ENCODE results near the gene BCAP31.

Gene BCAP31

DNA sequence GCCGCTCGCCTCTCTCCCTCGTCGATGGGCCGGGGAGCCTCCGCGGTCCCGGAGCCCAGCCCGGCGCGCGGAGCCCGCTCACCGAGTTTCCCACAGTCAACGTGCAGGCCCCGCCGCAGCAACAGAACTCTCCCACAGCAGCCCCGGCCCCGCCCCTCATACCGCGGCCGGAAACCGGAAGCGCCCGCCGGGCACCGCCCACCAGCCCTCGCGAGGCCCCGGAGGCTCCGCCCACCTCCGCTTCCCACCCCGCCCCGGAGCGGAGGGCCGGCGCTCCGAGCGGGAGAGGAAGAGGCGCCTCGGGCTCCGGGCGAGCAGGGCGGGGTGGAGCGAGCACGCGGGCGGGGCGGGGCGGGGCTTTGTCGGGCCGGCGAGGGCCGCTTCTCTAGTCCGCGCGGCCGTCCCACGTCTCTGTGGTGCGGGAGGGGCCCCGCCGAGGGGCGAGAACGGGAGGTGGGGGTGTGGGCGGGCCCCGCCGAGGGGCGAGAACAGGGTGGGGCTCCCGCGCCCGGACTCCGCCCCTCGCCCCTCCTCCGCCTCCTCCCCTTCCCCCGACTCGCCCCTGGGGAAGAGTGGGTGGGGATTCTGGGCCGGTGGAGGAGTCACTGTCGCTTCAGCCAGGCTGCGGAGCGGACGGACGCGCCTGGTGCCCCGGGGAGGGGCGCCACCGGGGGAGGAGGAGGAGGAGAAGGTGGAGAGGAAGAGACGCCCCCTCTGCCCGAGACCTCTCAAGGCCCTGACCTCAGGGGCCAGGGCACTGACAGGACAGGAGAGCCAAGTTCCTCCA, at the start of gene BCAP31, which contains the start of gene ABCD1:
BCAP31 (minus strand) TSS at position 136 of the 787 bp plus-strand sequence. CDS start 1,143 bp downstream, outside the sequence.
ABCD1 (plus strand) TSS at position 605 of the 787 bp plus-strand sequence. CDS start 411 bp downstream, outside the sequence.
- DNase-seq: peak; percentile 90

DNA sequence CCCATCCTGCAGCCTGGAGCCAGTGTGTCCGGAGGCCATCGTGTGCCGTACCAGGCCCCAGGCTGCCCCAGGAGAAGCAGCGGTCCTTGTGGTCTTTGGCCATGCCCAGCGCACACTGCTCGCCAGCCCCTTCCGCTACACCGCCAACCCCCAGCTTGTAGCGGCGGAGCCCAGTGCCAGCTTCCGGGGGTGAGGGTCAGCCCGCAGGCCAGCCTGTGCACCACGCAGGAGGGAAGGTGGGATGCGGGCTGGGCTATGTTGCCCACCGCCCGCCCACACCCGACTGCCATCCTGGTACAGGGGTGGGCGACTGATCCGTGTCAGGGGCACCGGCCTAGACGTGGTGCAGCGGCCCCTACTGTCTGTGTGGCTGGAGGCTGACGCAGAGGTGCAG, 49.0 kb upstream of the BCAP31 start:
- DNase-seq: no peak

DNA sequence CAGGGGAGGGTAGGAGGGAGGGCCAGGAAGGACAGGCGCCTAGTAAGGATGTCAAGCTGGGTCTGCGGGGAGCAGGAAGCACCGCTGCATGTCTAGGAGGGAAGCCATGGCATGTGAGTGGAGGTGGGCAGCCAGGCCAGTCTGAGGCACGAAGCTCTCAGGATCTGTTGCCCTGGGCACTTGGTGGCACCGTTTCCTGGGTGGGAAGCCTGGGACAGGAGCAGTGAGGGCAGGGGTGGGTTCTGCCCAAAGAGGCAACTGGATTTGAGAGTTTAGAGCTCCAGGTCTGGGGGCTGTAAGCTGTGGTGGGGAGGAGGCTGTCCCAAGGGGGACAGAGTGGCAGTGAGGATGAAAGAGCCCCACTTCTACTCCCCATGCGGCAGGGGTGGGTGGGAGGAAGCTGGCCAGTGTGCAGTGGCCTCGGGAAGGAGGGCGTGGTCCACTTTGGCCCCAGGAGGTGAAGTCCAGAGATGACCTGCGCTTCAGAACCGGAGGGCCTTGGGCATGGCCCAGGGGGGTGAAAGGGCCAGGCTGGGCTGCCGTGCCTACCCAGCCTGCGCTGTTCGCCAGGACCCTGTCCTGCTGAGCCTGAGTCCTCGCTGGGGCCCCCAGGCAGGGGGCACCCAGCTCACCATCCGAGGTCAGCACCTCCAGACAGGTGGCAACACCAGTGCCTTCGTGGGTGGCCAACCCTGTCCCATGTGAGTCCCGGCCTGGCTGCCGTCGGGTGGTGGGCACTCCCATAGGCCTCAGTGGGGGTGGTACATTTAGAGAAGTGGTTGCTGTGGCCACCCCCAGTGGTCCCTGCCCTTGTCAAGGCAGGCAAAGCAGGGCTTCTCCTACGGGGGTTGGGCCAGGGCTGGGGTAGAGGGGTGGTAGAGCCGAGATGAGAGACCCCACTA, 48.4 kb upstream of the BCAP31 start:
- no peak for DNase-seq

DNA sequence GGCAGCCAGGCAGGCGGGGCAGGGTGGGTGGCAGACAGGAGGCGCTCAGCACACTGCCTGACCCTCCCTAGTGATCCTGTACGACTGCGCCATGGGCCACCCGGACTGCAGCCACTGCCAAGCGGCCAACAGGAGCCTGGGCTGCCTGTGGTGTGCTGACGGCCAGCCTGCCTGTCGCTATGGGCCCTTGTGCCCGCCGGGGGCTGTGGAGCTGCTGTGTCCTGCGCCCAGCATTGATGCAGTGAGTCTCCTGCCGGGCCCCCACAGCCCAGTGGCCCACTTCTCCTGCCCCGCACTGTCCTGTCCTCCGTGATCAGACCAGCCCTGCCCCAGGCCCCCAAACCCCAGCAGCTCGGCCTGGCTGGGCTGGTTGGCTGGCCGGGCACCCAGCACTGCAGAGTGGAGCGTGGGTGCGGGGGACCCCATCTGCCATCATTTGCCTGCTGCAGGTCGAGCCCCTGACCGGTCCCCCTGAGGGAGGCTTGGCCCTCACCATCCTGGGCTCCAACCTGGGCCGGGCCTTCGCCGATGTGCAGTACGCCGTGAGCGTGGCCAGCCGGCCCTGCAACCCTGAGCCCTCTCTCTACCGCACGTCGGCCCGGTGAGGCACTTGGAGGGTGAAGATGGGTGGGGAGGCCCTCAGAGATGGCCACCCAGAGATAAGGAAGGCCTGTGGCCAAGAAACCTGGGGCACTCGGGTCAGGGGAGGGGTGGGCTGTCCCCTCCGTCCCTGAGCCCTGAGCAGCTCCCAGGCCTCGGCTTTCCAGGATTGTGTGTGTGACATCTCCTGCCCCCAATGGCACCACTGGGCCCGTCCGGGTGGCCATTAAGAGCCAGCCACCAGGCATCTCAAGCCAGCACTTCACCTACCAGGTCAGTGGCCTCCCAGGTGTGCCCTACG, 47.5 kb upstream of the BCAP31 start:
- no peak for DNase-seq

DNA sequence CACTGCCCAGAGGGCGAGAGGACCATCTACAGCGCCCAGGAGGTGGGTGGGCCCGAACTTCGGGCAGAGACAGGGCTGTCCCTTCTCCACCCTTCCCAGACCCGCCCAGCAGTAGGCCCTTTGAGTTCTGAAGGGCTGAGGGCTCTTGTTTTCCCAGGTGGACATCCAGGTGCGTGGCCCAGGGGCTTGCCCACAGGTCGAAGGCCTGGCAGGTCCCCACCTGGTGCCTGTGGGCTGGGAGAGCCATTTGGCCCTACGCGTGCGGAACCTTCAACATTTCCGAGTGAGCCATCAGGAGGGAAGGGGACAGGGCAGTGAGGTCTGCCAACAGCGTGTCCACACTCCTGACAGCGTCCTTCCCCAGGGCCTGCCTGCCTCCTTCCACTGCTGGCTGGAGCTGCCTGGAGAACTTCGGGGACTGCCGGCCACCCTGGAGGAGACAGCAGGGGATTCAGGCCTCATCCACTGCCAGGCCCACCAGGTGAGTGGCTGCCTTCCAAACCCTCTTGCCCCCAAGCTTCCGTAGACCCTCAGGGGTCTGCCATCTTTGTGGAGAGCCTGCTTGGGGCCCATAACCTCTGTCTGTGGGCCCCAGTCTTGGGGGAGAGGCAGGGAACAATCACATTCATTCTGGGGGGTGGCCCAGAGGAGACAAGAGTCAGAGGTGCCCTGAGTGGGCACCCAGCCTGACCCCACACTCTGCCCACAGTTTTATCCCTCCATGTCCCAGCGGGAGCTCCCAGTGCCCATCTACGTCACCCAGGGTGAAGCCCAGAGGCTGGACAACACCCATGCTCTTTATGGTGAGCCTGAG, 46.6 kb upstream of the BCAP31 start:
- DNase-seq: no peak

- no peak for DNase-seq
These were observed 45.8 kb upstream of the BCAP31 start for GRCh38 chrX:153769865-153770600.

- no peak for DNase-seq
These were observed 45.1 kb upstream of the BCAP31 start for GRCh38 chrX:153769158-153769864.

GRCh38 chrX:153768311-153769157, 44.3 kb upstream of the BCAP31 start:
- DNase-seq: no peak

DNA sequence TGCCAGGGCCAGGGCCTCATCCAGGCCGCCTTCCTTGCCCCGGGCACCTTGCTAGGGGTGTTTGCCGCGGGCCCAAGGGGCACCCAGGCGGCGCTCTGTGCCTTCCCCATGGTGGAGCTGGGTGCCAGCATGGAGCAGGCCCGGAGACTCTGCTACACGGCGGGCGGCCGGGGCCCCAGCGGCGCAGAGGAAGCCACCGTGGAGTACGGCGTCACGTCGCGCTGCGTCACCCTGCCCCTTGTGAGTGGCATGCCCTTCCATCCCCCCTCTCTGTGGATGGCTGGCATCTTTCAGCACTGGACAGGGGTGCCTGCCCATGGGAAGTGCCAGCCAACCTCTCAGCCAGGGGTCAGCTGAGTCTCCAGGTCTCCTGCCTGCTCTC, 43.5 kb upstream of the BCAP31 start:
- DNase-seq: no peak

DNA sequence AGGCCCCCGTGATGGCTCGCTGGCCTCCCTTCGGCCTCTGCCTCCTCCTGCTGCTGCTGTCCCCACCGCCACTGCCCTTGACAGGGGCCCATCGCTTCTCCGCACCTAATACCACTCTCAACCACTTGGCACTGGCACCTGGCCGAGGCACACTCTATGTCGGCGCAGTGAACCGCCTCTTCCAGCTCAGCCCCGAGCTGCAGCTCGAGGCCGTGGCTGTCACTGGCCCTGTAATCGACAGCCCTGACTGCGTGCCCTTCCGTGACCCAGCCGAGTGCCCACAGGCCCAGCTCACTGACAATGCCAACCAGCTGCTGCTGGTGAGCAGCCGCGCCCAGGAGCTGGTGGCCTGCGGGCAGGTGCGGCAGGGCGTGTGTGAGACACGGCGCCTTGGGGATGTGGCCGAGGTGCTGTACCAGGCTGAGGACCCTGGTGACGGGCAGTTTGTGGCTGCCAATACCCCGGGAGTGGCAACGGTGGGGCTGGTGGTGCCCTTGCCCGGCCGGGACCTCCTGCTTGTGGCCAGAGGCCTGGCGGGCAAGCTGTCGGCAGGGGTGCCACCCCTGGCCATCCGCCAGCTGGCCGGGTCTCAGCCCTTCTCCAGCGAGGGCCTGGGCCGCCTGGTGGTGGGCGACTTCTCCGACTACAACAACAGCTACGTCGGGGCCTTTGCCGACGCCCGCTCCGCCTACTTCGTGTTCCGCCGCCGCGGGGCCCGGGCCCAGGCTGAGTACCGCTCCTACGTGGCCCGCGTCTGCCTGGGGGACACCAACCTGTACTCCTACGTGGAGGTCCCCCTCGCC, 42.9 kb upstream of the BCAP31 start:
- DNase-seq: no peak

- no peak for DNase-seq
These were observed 42.1 kb upstream of the BCAP31 start for GRCh38 chrX:153766098-153766817.

DNA sequence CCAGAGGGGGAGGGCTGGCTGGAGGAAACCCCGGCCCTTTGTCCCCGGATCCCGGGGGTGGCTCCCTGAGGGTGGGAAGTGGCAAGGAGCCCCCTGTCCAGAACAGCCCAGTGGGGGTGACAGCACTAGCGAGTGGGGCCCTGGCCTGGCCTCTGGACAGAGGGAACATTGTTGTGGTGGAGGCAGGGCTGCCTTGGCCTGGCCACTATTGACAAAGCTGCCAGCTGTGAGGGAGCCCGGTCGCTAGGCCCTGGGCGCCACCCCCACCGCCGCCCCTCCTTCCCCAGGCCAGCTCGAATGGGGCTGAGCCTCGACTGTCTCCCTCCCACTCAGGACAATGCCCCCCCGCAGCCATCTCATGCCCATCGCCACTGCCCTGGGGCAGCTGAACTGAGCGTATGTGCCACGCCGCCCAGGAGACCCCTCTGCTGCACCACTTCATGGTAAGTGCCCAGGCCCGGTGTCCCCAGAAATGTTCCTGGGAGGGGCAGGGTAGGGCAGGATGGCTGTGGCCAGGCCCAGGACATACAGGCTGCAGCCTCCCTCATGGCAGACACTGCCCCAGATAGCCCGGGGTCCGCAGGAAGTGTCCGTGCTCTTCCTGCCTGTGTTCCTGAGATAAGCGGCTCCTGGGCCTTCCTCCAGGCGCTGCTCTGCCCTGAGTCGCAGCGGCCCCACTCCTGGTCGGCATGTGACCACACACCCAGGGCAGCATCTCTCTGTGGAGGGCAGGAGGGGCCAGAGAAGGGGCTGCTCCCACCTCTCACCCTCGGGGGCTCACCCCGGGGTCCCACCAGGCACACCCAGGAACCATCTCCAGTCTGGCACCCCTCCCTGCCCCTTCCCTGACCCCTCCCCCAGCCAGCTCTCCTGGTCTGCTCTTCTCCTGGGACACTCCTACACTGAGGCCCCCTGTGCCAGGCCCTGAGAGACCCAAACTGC, 41.2 kb upstream of the BCAP31 start:
- no peak for DNase-seq

- no peak for DNase-seq
These were observed 40.6 kb upstream of the BCAP31 start for GRCh38 chrX:153764786-153765137.

DNA sequence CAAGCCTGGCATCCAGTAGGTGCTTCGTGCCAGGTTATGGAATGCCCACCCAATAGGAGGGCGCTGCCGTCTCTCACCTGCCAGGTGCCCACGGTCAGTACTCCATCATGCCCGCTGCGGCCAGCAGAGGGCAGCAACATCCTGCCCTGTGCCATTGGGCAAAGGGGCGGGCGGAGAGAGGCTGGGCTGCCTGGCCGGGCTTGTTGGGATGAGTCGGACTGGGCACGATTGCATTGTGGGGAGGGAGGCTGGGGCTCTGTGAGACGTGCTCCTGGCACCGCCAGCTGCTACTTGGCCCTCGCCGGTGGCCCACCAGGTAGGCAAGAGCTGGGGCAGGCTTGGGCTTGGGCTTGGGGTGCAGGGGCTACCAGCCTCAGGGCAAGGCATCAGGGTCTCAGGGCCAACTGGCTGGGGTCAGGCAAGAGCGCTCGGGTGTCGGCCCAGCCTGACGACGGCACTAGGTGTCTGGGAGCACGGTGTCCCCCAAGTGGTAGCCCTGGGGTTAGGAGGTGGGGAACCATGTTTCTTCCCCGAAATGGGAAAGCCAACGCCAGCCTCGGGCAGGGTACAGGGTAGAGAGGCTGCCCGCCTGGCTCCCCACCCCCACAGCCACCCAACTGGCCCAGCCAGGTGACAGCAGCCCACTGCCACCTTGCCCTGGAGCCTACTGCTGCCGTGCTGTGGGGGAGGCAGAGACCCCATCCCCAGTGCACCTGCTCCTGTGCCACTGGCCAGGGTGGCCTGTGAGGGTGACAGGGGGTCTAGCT, 40.0 kb upstream of the BCAP31 start, which contains the start of gene PLXNB3:
PLXNB3 (plus strand) TSS at position 261 of the 767 bp plus-strand sequence. CDS start 1,287 bp downstream, outside the sequence.
- DNase-seq: peak; percentile 81

GRCh38 chrX:153763298-153763932, 39.2 kb upstream of the BCAP31 start:
- DNase-seq: no peak

All from activated T-cell treated with anti-CD3 and anti-CD28 coated beads, Interleukin-2, amount 50 U/mL, for 1 hour (primary cell).